Ovary (tissue), 9 donors: ENCODE data around the gene OCA2. TPM values are rescaled to one million over a fixed set of nuclear protein-coding genes. Genes with fewer than 3 reads are reported as not detected.

Experiments
- DNase-seq, 5 donors: peaks; one replicate each; pipeline ENCODE4 v3.0.0-alpha.2; 2019 to 2020
- H3K27ac ChIP-seq, 2 donors: fragments of 200-600 bp; one replicate each; pipeline versions ENCODE4 v1.5.1 to v1.8.0; 2019 to 2022
- H3K27me3 ChIP-seq: fragments of 200-600 bp; one replicate; pipeline ENCODE4 v1.8.0; 2022
- H3K36me3 ChIP-seq: fragments of 200-600 bp; sonication (generic); one replicate; pipeline ENCODE4 v1.5.1; 2019
- H3K4me1 ChIP-seq: one replicate; pipeline ENCODE4 v1.8.1; 2013; ENCODE audit warnings: mild to moderate bottlenecking, moderate library complexity; ENCODE audit not compliant: insufficient read depth
- H3K4me3 ChIP-seq: fragments of 200-600 bp; sonication (generic); one replicate; pipeline ENCODE4 v1.5.1; 2017
- H3K9me3 ChIP-seq, 2 donors: fragments of 200-600 bp in 1 of 2; sonication (generic) in 1 of 2; one replicate each; pipeline versions ENCODE4 v1.5.1 to v1.8.1; 2013 to 2019; ENCODE audit warnings: mild to moderate bottlenecking in 1 of 2, moderate library complexity in 1 of 2
- CTCF ChIP-seq, 3 donors: fragments of 450-650 bp in 2 of 3; fragments of 200-600 bp in 1 of 3; IDR thresholded peaks; one replicate each; pipeline versions ENCODE4 v1.5.1 to v1.8.0; 2016 to 2022; ENCODE audit warnings: antibody characterized with exemption in 3 of 3, mild to moderate bottlenecking in 1 of 3
- EP300 ChIP-seq: sonication (generic); formaldehyde crosslinking; IDR thresholded peaks from one replicate; pipeline ENCODE4 v1.6.1; 2017; ENCODE audit warnings: antibody characterized with exemption
- POLR2A ChIP-seq: fragments of 450-650 bp; IDR thresholded peaks from one replicate; pipeline ENCODE4 v1.6.1; 2017; ENCODE audit warnings: antibody characterized with exemption, mild to moderate bottlenecking, moderate library complexity
- WGBS, 3 donors: extraction: QIAGEN DNeasy Blood & Tissue Kit in 1 of 3; methylation state at CpG; one replicate each; pipeline versions ENCODE4 v1.1.5 to v1.1.7; 2013 to 2017; 5-methylcytosine and 5-hydroxymethylcytosine counted together
- intact Hi-C, 4 donors: fragments of 100-400 bp; cut with DNase I; formaldehyde crosslinking; loops; one replicate each; pipeline versions ENCODE4 v1.11.0 to v1.15.1; 2022 to 2023
- polyA plus RNA-seq, 2 donors: library from polyadenylated mRNA; stranded (reverse); fragments of 200-250 nt in 1 of 2; fragments of 350-450 nt in 1 of 2; fragmentation: Illumina TruSeq in 1 of 2; extraction: RNeasy Lipid Tissue Mini Kit (QIAGEN cat#74804) in 1 of 2; gene quantifications; one replicate each; pipeline ENCODE4 v1.2.3, GENCODE V29; 2013 to 2014
- total RNA-seq, 7 donors: library from RNA; depleted of rRNA in 2 of 7; stranded (reverse); fragments of >200 nt in 2 of 7; fragmentation: NEBNext Ultra II Directional in 3 of 7; extraction: Animal tissue kit (Norgen Biotek cat#: 25700) in 3 of 7; gene quantifications; one replicate each; pipeline versions ENCODE4 v1.1.0 to v1.2.4, GENCODE V29; 2016 to 2023
- donor health status: DM: no; HTN: no; CAD: no; lungs with moderate emphysema.
- donor health status: DM: no; HTN: no; CAD: no.
- donor health status: Bipolar disorder and iron deficiency.
- donor health status: DM: yes; HTN: yes; CAD: no.
- donor health status: DM: no; HTN: no; CAD: no.
- donor health status: DM: yes; HTN: yes; CAD: no.

Gene OCA2
- total and polyA plus RNA-seq, 9 donors, result 0.31 to 3.5 (median 0.68) TPM; not detected in 1

- DNase-seq, result no peak
- Histone ChIP-seq H3K4me3 (no peak overlapping the region), H3K4me1 (no peaks in the 10 kb centered on the region), H3K9me3 (no peaks in the 10 kb centered on the region), H3K36me3 (no peaks in the 10 kb centered on the region), H3K27me3 (no peaks in the 10 kb centered on the region), H3K27ac (no peak overlapping the region)
- intact Hi-C loops, result no loop called here
- TF ChIP-seq CTCF (IDR thresholded peaks at IDR 0.05) (no peak), POLR2A (no peak), EP300 (no peak)
Observed at GRCh38 chr15:27885201-27885600, 213.9 kb downstream of the OCA2 start.

- TF ChIP-seq POLR2A (no peak), CTCF (IDR thresholded peaks at IDR 0.05) (no peak), EP300 (no peak)
- DNase-seq, result no peak
- Histone ChIP-seq H3K27ac (no peak overlapping the region), H3K4me3 (no peak overlapping the region), H3K36me3 (no peaks in the 10 kb centered on the region), H3K4me1 (no peaks in the 10 kb centered on the region), H3K27me3 (no peaks in the 10 kb centered on the region), H3K9me3 (no peaks in the 10 kb centered on the region)
- intact Hi-C loops, result no loop called here
- 16 to 20% (median 18%) methylated on average over 4 of the region's 4 CpGs for WGBS, 3 donors
Observed at GRCh38 chr15:27884726-27885125, 214.4 kb downstream of the OCA2 start.

- no peaks in the 10 kb centered on the region for H3K4me1 ChIP-seq
- intact Hi-C loops, result no loop called here
Observed at GRCh38 chr15:27878841-27879240, 220.3 kb downstream of the OCA2 start.

GRCh38 chr15:27873828-27874227 lies 225.3 kb downstream of the OCA2 start:
- no peak overlapping the region for H3K27ac ChIP-seq
- no peaks in the 10 kb centered on the region for H3K36me3 ChIP-seq
- no peaks in the 10 kb centered on the region for H3K27me3 ChIP-seq
- no peaks in the 10 kb centered on the region for H3K9me3 ChIP-seq
- H3K4me1 ChIP-seq, result no peaks in the 10 kb centered on the region
- intact Hi-C loops, result no loop called here
- DNase-seq, result no peak
- no peak overlapping the region for H3K4me3 ChIP-seq
- no peak for TF ChIP-seq EP300
- no peak for TF ChIP-seq POLR2A
- TF ChIP-seq CTCF (IDR thresholded peaks at IDR 0.05), result no peak

More at GRCh38 chr15:27878841-27879240, 220.3 kb downstream of the OCA2 start:
- Histone ChIP-seq H3K27me3 (no peaks in the 10 kb centered on the region), H3K4me3 (no peak overlapping the region), H3K27ac (no peak overlapping the region), H3K36me3 (no peaks in the 10 kb centered on the region), H3K9me3 (no peaks in the 10 kb centered on the region)
- WGBS, 3 donors, result 83 to 86% (median 85%) methylated on average over 5 of the region's 5 CpGs
- no peak for DNase-seq
- TF ChIP-seq POLR2A, result no peak
- TF ChIP-seq CTCF (IDR thresholded peaks at IDR 0.05), result no peak
- TF ChIP-seq EP300, result no peak

GRCh38 chr15:27873039-27873438 lies 226.1 kb downstream of the OCA2 start:
- no peak for DNase-seq
- TF ChIP-seq CTCF (IDR thresholded peaks at IDR 0.05) (no peak), POLR2A (no peak), EP300 (no peak)
- 86 to 92% (median 87%) methylated on average over 7 of the region's 7 CpGs for WGBS, 3 donors

More at GRCh38 chr15:27873039-27873438, 226.1 kb downstream of the OCA2 start:
- no peak overlapping the region for H3K4me3 ChIP-seq
- no peaks in the 10 kb centered on the region for H3K27me3 ChIP-seq
- H3K9me3 ChIP-seq, result no peaks in the 10 kb centered on the region
- no peak overlapping the region for H3K27ac ChIP-seq
- intact Hi-C loops, result no loop called here
- H3K4me1 ChIP-seq, result no peaks in the 10 kb centered on the region
- no peaks in the 10 kb centered on the region for H3K36me3 ChIP-seq
